Left ventricle myocardium inferior (tissue), 1 donor: ENCODE data around the gene PROM2. TPM values are rescaled to one million over a fixed set of nuclear protein-coding genes. Genes with fewer than 3 reads are reported as not detected.

Source experiments
- DNase-seq: peaks from one replicate; pipeline ENCODE4 v3.0.0-alpha.2; 2020
- H3K27ac ChIP-seq: fragments of 200-600 bp; replicated peaks from 2 replicates; pipeline ENCODE4 v1.8.0; 2021
- H3K27me3 ChIP-seq: fragments of 200-600 bp; 2 replicates; pipeline ENCODE4 v1.8.0; 2021; ENCODE audit warnings: low read depth
- H3K36me3 ChIP-seq: fragments of 200-600 bp; 2 replicates; pipeline ENCODE4 v1.8.0; 2021
- H3K4me1 ChIP-seq: fragments of 200-600 bp; 2 replicates; pipeline ENCODE4 v1.8.0; 2021
- H3K4me3 ChIP-seq: fragments of 200-600 bp; 2 replicates; pipeline ENCODE4 v1.8.0; 2021; ENCODE audit warnings: mild to moderate bottlenecking, moderate library complexity
- H3K9me3 ChIP-seq: fragments of 200-600 bp; replicated peaks from 2 replicates; pipeline ENCODE4 v1.8.0; 2021
- intact Hi-C: fragments of 100-400 bp; cut with micrococcal nuclease; formaldehyde crosslinking; loops from one replicate; pipeline ENCODE4 v1.11.0; 2022
- total RNA-seq: library from RNA; stranded (reverse); fragmentation: NEBNext Ultra II Directional; extraction: Animal tissue kit (Norgen Biotek cat#: 25700); gene quantifications from one replicate; pipeline ENCODE4 v1.2.1, GENCODE V29; 2021
- TF ChIP-seq, protein P1 (sequence below): fragments of 200-600 bp; IDR thresholded peaks from 2 replicates; pipeline ENCODE4 v1.8.0; 2021; ENCODE audit warnings: antibody characterized with exemption, mild to moderate bottlenecking, borderline replicate concordance
- donor health status: DM: no; HTN: yes; CAD: no; lungs with severe emphysema.

Gene PROM2
- total RNA-seq, 1 donor from 2014 or later = 1.4 TPM

- TF ChIP-seq, protein P1, sequence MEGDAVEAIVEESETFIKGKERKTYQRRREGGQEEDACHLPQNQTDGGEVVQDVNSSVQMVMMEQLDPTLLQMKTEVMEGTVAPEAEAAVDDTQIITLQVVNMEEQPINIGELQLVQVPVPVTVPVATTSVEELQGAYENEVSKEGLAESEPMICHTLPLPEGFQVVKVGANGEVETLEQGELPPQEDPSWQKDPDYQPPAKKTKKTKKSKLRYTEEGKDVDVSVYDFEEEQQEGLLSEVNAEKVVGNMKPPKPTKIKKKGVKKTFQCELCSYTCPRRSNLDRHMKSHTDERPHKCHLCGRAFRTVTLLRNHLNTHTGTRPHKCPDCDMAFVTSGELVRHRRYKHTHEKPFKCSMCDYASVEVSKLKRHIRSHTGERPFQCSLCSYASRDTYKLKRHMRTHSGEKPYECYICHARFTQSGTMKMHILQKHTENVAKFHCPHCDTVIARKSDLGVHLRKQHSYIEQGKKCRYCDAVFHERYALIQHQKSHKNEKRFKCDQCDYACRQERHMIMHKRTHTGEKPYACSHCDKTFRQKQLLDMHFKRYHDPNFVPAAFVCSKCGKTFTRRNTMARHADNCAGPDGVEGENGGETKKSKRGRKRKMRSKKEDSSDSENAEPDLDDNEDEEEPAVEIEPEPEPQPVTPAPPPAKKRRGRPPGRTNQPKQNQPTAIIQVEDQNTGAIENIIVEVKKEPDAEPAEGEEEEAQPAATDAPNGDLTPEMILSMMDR = no peak
- intact Hi-C loops = no loop called here
- DNase-seq = no peak
- Histone ChIP-seq H3K36me3 (no peaks in the 10 kb centered on the region), H3K27me3 (peaks cover 23% of the 10 kb centered on the region), H3K4me3 (no peak overlapping the region), H3K9me3 (no peaks in the 10 kb centered on the region), H3K27ac (no peak overlapping the region), H3K4me1 (peaks cover 5% of the 10 kb centered on the region)
Observed at GRCh38 chr2:95334916-95335641, 60.8 kb downstream of the PROM2 start.

GRCh38 chr2:95336406-95336805 is 62.2 kb downstream of the PROM2 start:
- H3K9me3 ChIP-seq = no peaks in the 10 kb centered on the region
- H3K27ac ChIP-seq = no peak overlapping the region
- peaks cover 33% of the 10 kb centered on the region for H3K27me3 ChIP-seq
- intact Hi-C loops = no loop called here
- no peak overlapping the region for H3K4me3 ChIP-seq
- H3K36me3 ChIP-seq = no peaks in the 10 kb centered on the region
- DNase-seq = no peak
- H3K4me1 ChIP-seq = no peaks in the 10 kb centered on the region
- TF ChIP-seq, protein P1 = no peak

DNA sequence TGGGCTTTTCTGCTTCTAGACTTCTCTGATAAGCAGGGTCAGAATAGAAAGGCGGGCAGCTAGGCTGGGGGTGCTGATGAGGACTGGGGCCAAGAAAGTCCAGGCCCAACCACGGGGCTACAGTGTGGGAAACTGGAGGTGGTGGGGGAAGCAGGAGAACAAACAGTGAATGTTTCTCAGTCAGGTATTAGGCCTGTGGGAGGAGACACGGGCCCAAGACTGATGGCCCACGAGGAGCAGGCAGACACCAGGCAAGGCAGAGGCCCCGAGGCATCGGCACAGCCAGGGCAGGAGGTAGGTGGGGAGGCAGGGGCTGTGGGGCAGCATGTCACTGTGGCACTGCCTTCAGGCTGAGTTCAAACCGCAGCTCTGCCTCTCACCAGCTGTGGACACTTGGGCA is 63.6 kb downstream of the PROM2 start:
- Histone ChIP-seq H3K27me3 (peaks cover 47% of the 10 kb centered on the region), H3K4me1 (no peaks in the 10 kb centered on the region), H3K27ac (no peak overlapping the region), H3K36me3 (no peaks in the 10 kb centered on the region), H3K9me3 (no peaks in the 10 kb centered on the region), H3K4me3 (no peak overlapping the region)
- DNase-seq = peak; percentile 7
- intact Hi-C loops = no loop called here
- TF ChIP-seq, protein P1 = no peak

Other genes with a start within 250 kb of the PROM2 start
- gene MAL, start 248.7 kb upstream of the PROM2 start, total RNA-seq = 4.4 TPM
- gene MRPS5, start 152.6 kb upstream of the PROM2 start, total RNA-seq = 81.2 TPM
- 15.1 TPM for gene ZNF514, start 114.6 kb upstream of the PROM2 start, total RNA-seq
- gene ZNF2, start 108.6 kb upstream of the PROM2 start, total RNA-seq = 3.4 TPM
- 4.0 TPM for gene ZNF892, start 66.9 kb upstream of the PROM2 start, total RNA-seq
- gene KCNIP3, start 22.9 kb downstream of the PROM2 start, total RNA-seq = 4.6 TPM
- 32.4 TPM for gene FAHD2A, start 128.3 kb downstream of the PROM2 start, total RNA-seq
- gene TRIM43B, start 210.3 kb downstream of the PROM2 start, total RNA-seq = not detected